HepG2 (cell line): ENCODE measurements around the gene CHMP1A. TPM values are rescaled to one million over a fixed set of nuclear protein-coding genes. Genes with fewer than 3 reads are reported as not detected.

Source experiments
- ATF7 ChIP-seq, 2 experiments: fragments of 450-650 bp in 1 of 2; sonication (generic) in 1 of 2; formaldehyde crosslinking in 1 of 2; IDR thresholded peaks; 2 replicates each; pipeline versions ENCODE4 v1.4.0 to v1.6.1; 2016 to 2020; ENCODE audit warnings: antibody characterized with exemption in 1 of 2, mild to moderate bottlenecking in 1 of 2, missing genetic modification reagents in 1 of 2
- EZH2 ChIP-seq: conservative IDR thresholded peaks from 2 replicates; pipeline ENCODE4 v1.6.1; 2012; ENCODE audit warnings: mild to moderate bottlenecking, low read depth, low read length, moderate library complexity
- GATAD2A ChIP-seq: IDR thresholded peaks from 2 replicates; pipeline ENCODE4 v1.6.1; 2016
- HNF1B ChIP-seq: sonication (generic); formaldehyde crosslinking; IDR thresholded peaks from 2 replicates; pipeline ENCODE4 v1.5.1; 2020; ENCODE audit warnings: mild to moderate bottlenecking, moderate library complexity, missing genetic modification reagents
- HNRNPLL ChIP-seq: fragments of 200-400 bp; formaldehyde crosslinking; IDR thresholded peaks from 2 replicates; pipeline ENCODE4 v1.6.1; 2017; ENCODE audit warnings: mild to moderate bottlenecking, low read depth, low read length; ENCODE audit not compliant: poor library complexity, severe bottlenecking
- KLF6 ChIP-seq: IDR thresholded peaks from 2 replicates; pipeline ENCODE4 v1.8.0; 2016; ENCODE audit warnings: missing biosample characterization, missing genetic modification reagents
- MTA1 ChIP-seq: sonication (generic); formaldehyde crosslinking; IDR thresholded peaks from 2 replicates; pipeline ENCODE4 v1.4.0; 2020; ENCODE audit warnings: missing genetic modification reagents, mild to moderate bottlenecking, borderline replicate concordance
- PRMT3 ChIP-seq: sonication (generic); formaldehyde crosslinking; IDR thresholded peaks from 2 replicates; pipeline ENCODE4 v1.8.1; 2022; ENCODE audit warnings: low read depth, mild to moderate bottlenecking, moderate library complexity, missing genetic modification reagents, borderline replicate concordance
- PRPF4 ChIP-seq: fragments of 200-400 bp; formaldehyde crosslinking; IDR thresholded peaks from 2 replicates; pipeline ENCODE4 v1.6.1; 2016; ENCODE audit warnings: low read length, low read depth; ENCODE audit not compliant: poor library complexity, severe bottlenecking
- RXRB ChIP-seq: IDR thresholded peaks from 2 replicates; pipeline ENCODE4 v1.6.1; 2016; ENCODE audit warnings: borderline replicate concordance, missing genetic modification reagents, missing compliant biosample characterization
- SNAPC2 ChIP-seq: sonication (generic); formaldehyde crosslinking; IDR thresholded peaks from 2 replicates; pipeline ENCODE4 v1.8.1; 2022; ENCODE audit warnings: mild to moderate bottlenecking, missing genetic modification reagents
- SYNCRIP ChIP-seq: fragments of 200-400 bp; formaldehyde crosslinking; IDR thresholded peaks from 2 replicates; pipeline ENCODE4 v1.6.1; 2018; ENCODE audit warnings: mild to moderate bottlenecking, low read depth, low read length; ENCODE audit not compliant: insufficient read depth
- TCF7 ChIP-seq: sonication (generic); IDR thresholded peaks from 2 replicates; pipeline ENCODE4 v1.6.1; 2016; ENCODE audit warnings: antibody characterized with exemption, low read depth
- ZMAT3 ChIP-seq: sonication (generic); formaldehyde crosslinking; conservative IDR thresholded peaks from 2 replicates; pipeline ENCODE4 v1.7.0; 2021; ENCODE audit warnings: missing genetic modification reagents
- ZNF329 ChIP-seq: sonication (generic); formaldehyde crosslinking; IDR thresholded peaks from 2 replicates; pipeline ENCODE4 v1.9.0; 2021; ENCODE audit warnings: low read depth, mild to moderate bottlenecking, missing genetic modification reagents
- ZNF562 ChIP-seq: sonication (generic); formaldehyde crosslinking; IDR thresholded peaks from 2 replicates; pipeline ENCODE4 v1.8.0; 2022; ENCODE audit warnings: missing genetic modification reagents, borderline replicate concordance
- ZNF616 ChIP-seq: sonication (generic); formaldehyde crosslinking; IDR thresholded peaks from 2 replicates; pipeline ENCODE4 v1.5.0; 2020; ENCODE audit warnings: low read depth, mild to moderate bottlenecking, missing genetic modification reagents
- ZNF773 ChIP-seq: sonication (generic); formaldehyde crosslinking; IDR thresholded peaks from 2 replicates; pipeline ENCODE4 v1.4.0; 2020; ENCODE audit warnings: missing genetic modification reagents, borderline replicate concordance
- ZXDC ChIP-seq: sonication (generic); formaldehyde crosslinking; IDR thresholded peaks from 2 replicates; pipeline ENCODE4 v1.5.0; 2020; ENCODE audit warnings: mild to moderate bottlenecking, missing genetic modification reagents
- polyA plus RNA-seq, 8 experiments: library from polyadenylated mRNA; depleted of rRNA in 3 of 8; stranded (reverse) in 7 of 8; unstranded in 1 of 8; fragments of >200 nt; fragmentation: Illumina TruSeq in 4 of 8; extraction: Trizol in 4 of 8; gene quantifications; 2 replicates each; pipeline versions ENCODE4 v1.2.1 to v1.2.3, GENCODE V29; 2011 to 2016; ENCODE audit warnings: low read depth in 4 of 8, missing spikeins in 1 of 8, mixed read lengths in 1 of 8; ENCODE audit not compliant: insufficient read depth in 1 of 8
- total RNA-seq, 5 experiments: library from RNA; depleted of rRNA; stranded (reverse); fragments of >200 nt; fragmentation: Illumina TruSeq; extraction: Trizol; gene quantifications; 2 replicates each; pipeline ENCODE4 v1.2.3, GENCODE V29; 2016; ENCODE audit warnings: low read depth in 1 of 5
- TF ChIP-seq, protein P1 (sequence below): sonication (generic); IDR thresholded peaks from 2 replicates; pipeline ENCODE4 v1.6.1; 2016; ENCODE audit warnings: low read depth, borderline replicate concordance
- TF ChIP-seq, protein P2 (sequence below): sonication (generic); formaldehyde crosslinking; IDR thresholded peaks from 2 replicates; pipeline ENCODE4 v1.5.0; 2020; ENCODE audit warnings: missing genetic modification reagents

Gene CHMP1A
- total and polyA plus RNA-seq, 2 of the 13 experiments (the other 11 are each of a cell fraction or from before 2014, with no cell fraction given): 69.4 to 73.3 TPM

- TF ChIP-seq, protein P1, sequence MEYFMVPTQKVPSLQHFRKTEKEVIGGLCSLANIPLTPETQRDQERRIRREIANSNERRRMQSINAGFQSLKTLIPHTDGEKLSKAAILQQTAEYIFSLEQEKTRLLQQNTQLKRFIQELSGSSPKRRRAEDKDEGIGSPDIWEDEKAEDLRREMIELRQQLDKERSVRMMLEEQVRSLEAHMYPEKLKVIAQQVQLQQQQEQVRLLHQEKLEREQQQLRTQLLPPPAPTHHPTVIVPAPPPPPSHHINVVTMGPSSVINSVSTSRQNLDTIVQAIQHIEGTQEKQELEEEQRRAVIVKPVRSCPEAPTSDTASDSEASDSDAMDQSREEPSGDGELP: peak; percentile 22; the same call in 1 of the 2 replicates
- TF ChIP-seq ZNF773 (CRISPR knock-in tag): no peak
- TF ChIP-seq KLF6 (CRISPR knock-in tag): no peak
- 0 out of 2 replicates have a peak, but pooled peaks have one; percentile 47 for TF ChIP-seq PRMT3 (CRISPR knock-in tag)
- no peak; the same call in 1 of the 2 replicates for TF ChIP-seq TCF7
- no peak for TF ChIP-seq ZNF562
- TF ChIP-seq EZH2: no peak
- no peak for TF ChIP-seq SNAPC2
- TF ChIP-seq MTA1: peak; percentile 21; the same call in 1 of the 2 replicates
- peak; percentile 74 for TF ChIP-seq HNF1B
- TF ChIP-seq, protein P2, sequence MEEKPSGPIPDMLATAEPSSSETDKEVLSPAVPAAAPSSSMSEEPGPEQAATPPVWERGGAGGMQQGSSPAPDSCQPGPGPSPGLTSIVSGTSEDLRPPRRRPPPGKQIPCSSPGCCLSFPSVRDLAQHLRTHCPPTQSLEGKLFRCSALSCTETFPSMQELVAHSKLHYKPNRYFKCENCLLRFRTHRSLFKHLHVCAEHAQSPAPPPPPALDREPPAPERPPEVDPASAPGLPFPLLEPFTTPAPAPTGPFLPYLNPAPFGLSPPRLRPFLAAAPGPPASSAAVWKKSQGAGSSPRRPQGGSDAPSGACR: no peak; the same call in 1 of the 2 replicates
- peak; percentile 72; the same call in 1 of the 2 replicates for TF ChIP-seq ZNF616
- TF ChIP-seq HNRNPLL: peak; percentile 85
- TF ChIP-seq PRPF4: no peak
- no peak for TF ChIP-seq GATAD2A (CRISPR knock-in tag)
- TF ChIP-seq ZXDC (CRISPR knock-in tag): no peak
- no peak for TF ChIP-seq SYNCRIP
- peak; percentile 3; the same call in 1 of the 2 replicates for TF ChIP-seq RXRB (CRISPR knock-in tag)
- peak; percentile 90; the same call in 1 of the 2 replicates for TF ChIP-seq ZMAT3 (CRISPR knock-in tag)
- TF ChIP-seq ZNF329: no peak; the same call in 1 of the 2 replicates
- no peak for TF ChIP-seq ATF7 (IDR thresholded peaks at IDR 0.05)
- TF ChIP-seq ATF7 (CRISPR knock-in tag; IDR thresholded peaks at IDR 0.05): no peak
Observed at GRCh38 chr16:89701425-89702406, 44.2 kb upstream of the CHMP1A start, which contains the start of gene SPATA2L (continued).
